Measurements from ENCODE around the gene CROCC2. TPM values are rescaled to one million over a fixed set of nuclear protein-coding genes. Genes with fewer than 3 reads are reported as not detected.

Gene CROCC2
- total RNA-seq, 1 donor from 2014 or later, result 2.9 TPM

DNA sequence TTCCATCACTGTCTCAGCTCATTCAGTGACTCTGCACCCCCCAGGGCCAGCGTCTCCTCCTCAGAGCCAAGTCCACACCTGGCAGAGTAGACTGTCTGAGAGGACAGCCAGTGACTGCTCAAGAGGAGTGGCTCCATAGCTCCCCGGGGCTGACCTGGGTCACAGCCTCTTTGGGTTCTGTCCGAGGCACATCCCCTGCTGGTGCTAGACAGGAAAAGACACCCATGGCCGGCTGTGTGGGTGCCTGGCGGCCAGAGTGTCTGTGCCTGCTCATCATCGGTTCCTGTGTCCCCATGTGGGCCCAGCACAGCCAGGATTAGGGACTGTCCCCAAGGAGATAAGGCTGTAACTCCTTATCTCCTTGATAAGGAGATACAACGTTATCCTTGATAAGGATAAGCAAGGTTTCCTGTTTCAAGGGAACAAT, 3.5 kb upstream of the CROCC2 start:
- no peak overlapping the region for H3K27ac ChIP-seq
- no peaks in the 10 kb centered on the region for H3K36me3 ChIP-seq
- no peak overlapping the region for H3K4me3 ChIP-seq
- DNase-seq (ENCODE audit: low spot score in 2 of 2), result no peak
- intact Hi-C loops (cut with DNase I), result no loop called here
- no peaks in the 10 kb centered on the region for H3K27me3 ChIP-seq
- TF ChIP-seq, protein P1, sequence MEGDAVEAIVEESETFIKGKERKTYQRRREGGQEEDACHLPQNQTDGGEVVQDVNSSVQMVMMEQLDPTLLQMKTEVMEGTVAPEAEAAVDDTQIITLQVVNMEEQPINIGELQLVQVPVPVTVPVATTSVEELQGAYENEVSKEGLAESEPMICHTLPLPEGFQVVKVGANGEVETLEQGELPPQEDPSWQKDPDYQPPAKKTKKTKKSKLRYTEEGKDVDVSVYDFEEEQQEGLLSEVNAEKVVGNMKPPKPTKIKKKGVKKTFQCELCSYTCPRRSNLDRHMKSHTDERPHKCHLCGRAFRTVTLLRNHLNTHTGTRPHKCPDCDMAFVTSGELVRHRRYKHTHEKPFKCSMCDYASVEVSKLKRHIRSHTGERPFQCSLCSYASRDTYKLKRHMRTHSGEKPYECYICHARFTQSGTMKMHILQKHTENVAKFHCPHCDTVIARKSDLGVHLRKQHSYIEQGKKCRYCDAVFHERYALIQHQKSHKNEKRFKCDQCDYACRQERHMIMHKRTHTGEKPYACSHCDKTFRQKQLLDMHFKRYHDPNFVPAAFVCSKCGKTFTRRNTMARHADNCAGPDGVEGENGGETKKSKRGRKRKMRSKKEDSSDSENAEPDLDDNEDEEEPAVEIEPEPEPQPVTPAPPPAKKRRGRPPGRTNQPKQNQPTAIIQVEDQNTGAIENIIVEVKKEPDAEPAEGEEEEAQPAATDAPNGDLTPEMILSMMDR (IDR thresholded peaks at IDR 0.05), result no peak
- H3K9me3 ChIP-seq, result no peaks in the 10 kb centered on the region
- no peaks in the 10 kb centered on the region for H3K4me1 ChIP-seq

DNA sequence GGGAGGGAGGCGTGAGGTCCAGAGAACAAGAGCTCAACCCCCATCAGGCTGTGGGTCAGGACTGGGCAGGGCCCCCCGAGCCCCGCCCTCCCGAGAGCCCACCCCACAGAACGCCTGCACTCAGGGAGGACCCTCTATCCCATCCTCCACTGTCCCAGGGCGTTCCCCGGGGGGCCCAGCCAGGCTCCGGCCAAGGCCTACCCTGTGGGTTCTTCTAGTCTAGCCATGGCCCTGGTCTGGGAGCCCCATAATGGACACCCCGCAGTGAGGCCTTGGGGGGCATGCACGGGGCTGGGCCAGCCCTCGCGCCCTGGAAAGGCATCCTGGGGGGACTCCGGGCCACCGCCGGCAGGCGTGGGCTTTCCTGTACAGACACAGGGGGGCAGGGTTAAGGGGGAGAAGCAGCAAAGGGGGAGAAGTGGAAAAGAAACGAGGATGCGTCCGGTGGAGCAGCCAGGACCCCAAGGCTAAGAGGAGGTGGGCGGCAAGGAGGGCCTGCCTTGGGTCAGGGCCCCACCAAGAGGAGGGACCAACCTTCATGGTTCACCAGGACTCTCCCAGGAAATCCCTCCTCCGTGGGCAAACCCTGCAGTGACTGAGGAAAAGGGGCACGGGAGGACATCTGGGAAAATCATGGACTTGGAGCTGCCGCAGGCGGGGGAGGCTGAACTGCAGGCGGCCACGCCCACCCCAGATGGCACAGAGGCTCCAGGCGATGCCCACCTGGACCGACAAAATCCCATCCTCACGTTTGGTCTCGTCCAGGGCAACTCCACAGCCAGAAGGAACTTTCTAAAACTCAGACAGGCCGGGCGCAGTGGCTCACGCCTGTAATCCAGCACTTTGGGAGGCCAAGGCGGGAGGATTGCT, 2.7 kb upstream of the CROCC2 start:
- no peak overlapping the region for H3K27ac ChIP-seq
- intact Hi-C loops (cut with DNase I), result no loop called here
- no peaks in the 10 kb centered on the region for H3K9me3 ChIP-seq
- TF ChIP-seq, protein P1 (IDR thresholded peaks at IDR 0.05), result no peak
- H3K4me1 ChIP-seq, result no peaks in the 10 kb centered on the region
- no peaks in the 10 kb centered on the region for H3K36me3 ChIP-seq
- DNase-seq (ENCODE audit: low spot score in 2 of 2), result no peak
- no peaks in the 10 kb centered on the region for H3K27me3 ChIP-seq
- no peak overlapping the region for H3K4me3 ChIP-seq

DNA sequence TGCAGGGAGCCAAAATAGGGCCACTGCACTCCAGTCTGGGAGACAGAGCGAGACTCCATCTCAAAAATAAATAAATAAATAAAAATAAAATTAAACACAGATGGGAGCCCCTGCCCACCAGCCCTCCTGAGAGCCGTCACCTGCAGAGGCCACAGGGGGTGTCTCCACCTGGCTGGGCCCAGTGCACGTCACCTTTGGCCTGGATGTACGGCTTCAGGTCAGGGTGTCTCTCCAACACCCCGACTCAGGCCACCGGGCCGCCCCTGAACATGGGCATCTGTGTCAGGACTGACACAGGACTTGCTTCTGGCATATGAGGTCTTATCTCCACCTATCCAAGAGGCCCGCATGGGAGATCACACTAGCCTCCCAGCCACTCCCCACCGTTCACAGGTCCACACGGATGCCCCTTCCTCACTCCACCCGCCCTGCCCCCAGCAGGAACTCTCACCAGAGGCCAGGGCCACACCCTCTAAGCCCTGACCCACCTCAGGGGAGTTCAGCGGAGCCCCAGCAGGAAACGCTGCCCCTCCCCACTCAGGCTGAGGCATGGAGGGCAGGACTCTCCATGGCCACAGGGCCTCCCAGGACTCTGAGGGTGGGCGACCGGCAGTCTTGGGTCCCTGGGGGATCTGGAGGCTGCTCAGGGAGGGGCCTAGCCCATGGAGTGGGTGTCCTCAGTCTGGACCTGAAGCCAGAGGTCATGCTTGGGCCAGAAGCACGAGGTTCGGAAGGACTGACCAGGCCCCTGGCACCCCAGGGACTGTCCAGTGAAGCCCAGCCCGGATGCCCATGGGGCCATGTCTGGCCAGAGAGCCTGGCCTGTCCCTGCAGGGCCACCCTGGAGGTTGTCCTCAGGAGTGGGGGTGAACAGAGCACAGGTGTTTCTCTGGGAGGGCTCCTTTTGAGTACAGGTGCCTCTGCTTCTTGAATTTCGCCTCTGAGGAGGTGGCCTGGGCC, 1.6 kb upstream of the CROCC2 start:
- Histone ChIP-seq H3K4me1 (no peaks in the 10 kb centered on the region), H3K27me3 (no peaks in the 10 kb centered on the region), H3K27ac (no peak overlapping the region), H3K9me3 (no peaks in the 10 kb centered on the region), H3K4me3 (no peak overlapping the region), H3K36me3 (no peaks in the 10 kb centered on the region)
- DNase-seq (ENCODE audit: low spot score in 2 of 2), result no peak
- intact Hi-C loops (cut with DNase I), result no loop called here
- TF ChIP-seq, protein P1 (IDR thresholded peaks at IDR 0.05), result no peak

DNA sequence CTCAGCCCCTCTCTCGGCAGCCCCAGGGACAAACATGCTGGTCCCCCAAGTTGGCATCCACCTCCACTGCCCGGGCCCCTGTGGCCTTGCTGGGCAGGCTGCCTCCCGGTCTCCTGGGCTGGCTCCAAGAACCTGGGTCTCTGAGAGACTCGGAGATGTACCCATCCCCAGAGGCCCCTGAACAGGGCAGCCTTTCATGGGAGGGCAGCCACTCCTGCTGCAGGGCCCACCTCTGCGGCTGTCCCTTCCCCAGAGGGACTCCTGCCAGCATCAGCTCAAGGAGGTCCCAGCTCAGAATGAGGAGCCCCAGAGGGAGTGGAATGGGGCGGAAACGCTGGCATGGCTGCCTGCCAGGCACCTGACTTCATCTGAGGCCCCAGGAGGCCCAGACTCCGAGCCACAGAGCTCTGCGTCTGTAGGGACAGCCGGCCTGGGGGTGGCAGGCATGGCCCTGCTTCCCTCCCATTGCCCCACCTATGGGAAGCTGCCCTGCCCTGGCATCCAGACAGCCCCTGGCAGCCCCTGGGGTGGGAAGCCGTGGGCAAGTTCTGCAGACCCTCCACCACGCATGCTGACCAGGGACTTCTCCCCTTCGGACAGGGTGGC, 857 bp upstream of the CROCC2 start:
- intact Hi-C loops (cut with DNase I), result no loop called here
- Histone ChIP-seq H3K36me3 (no peaks in the 10 kb centered on the region), H3K4me1 (no peaks in the 10 kb centered on the region), H3K27ac (no peak overlapping the region), H3K27me3 (no peaks in the 10 kb centered on the region), H3K9me3 (no peaks in the 10 kb centered on the region), H3K4me3 (no peak overlapping the region)
- DNase-seq (ENCODE audit: low spot score in 2 of 2), result no peak
- TF ChIP-seq, protein P1 (IDR thresholded peaks at IDR 0.05), result no peak

DNA sequence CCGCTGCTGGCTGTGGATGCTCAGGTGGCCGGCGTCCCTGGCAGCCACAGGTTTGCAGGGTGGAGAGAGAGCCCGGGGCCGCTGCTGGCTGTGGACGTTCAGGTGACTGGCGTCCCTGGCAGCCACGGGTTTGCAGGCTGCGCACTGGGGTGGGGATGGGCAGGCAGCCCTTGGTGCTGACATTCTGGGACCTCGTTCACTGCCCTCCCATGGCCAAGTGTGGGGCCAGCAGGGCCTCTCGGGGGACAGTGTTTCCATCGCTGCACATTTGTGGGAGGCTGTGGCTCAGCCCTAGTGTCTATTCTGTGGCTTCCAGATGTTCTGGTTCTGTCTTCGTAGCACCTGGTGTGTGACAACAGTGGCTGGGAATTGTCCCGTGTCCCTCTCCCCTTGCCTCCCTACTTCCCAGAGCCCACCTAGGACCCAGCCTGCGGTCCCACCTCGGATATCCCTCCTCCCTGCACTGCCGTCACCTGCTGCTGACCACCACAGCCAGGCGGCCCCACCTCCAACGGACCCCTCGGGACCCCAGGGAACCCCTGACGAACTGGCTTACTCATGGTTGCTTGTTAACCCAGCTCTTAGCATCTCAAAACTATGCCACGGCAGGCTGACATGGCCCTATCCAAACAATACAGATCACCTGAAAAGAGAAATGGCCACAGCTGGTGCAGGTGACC, 915 bp downstream of the CROCC2 start:
- H3K9me3 ChIP-seq, result no peaks in the 10 kb centered on the region
- intact Hi-C loops (cut with DNase I), result no loop called here
- TF ChIP-seq, protein P1 (IDR thresholded peaks at IDR 0.05), result no peak
- no peaks in the 10 kb centered on the region for H3K36me3 ChIP-seq
- H3K4me1 ChIP-seq, result no peaks in the 10 kb centered on the region
- no peak overlapping the region for H3K27ac ChIP-seq
- H3K27me3 ChIP-seq, result no peaks in the 10 kb centered on the region
- no peak overlapping the region for H3K4me3 ChIP-seq
- DNase-seq (ENCODE audit: low spot score in 2 of 2), result no peak

All from ascending aorta (tissue), 2 donors.